Coronary artery (tissue), 2 donors: ENCODE results near the gene MCM3AP.

Experiments used
- DNase-seq: peaks from one replicate; pipeline ENCODE4 v3.0.0-alpha.2; 2017; ENCODE audit warnings: low spot score
- H3K27ac ChIP-seq, 2 donors: fragments of 200-600 bp; sonication (generic); one replicate each; pipeline ENCODE4 v1.5.1; 2016 to 2019
- H3K4me3 ChIP-seq: fragments of 200-600 bp; sonication (generic); 2 replicates; pipeline ENCODE4 v1.5.1; 2016; ENCODE audit warnings: mild to moderate bottlenecking, moderate library complexity
- TF ChIP-seq, protein P1 (sequence below): fragments of 200-600 bp; sonication (generic); IDR thresholded peaks from one replicate; pipeline ENCODE4 v1.5.1; 2019; ENCODE audit warnings: antibody characterized with exemption

Gene MCM3AP

DNA sequence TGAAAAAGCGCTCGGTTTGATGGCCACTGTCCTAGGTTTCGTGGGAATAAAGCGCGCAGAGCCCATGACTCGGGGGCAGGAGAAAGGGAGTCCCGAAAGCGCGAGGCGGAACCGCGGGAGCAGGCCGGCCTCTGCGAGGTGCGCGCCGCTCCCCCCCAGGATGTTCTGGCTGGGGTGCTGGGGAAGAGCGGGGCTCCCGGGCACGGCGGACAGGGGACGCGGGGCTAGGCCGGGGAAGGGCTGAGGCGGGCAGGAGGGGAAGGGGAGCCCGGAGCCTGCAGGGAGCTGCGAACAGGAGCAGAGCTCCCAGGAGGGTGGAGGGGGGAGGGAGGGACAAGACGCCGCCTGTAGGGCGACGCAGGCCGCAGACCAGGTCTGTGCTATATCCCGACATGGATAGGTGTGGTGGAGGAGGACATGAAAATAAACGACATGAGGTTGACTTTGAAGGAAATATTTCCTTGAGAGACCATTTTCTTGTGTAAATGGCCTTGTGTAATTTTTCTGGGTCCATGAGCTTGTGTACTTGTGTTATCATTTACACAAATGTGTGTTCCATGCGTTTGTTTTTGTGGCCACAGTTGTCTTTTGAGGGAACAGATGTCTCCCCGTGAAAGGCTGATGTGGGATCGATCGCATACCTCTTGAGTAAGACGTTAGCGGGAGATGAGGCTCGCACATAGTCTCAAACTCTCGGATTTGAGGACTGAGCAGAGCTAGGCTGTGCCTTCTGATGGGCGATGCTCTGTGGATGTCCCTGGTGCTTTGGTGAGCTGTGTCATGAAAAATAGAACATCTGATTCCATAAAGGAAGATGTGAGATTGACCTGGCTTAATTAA lies 39.9 kb upstream of the MCM3AP start:
- DNase-seq = no peak
- H3K27ac ChIP-seq = peak overlapping the region; percentile 52 to 97
- TF ChIP-seq, protein P1, sequence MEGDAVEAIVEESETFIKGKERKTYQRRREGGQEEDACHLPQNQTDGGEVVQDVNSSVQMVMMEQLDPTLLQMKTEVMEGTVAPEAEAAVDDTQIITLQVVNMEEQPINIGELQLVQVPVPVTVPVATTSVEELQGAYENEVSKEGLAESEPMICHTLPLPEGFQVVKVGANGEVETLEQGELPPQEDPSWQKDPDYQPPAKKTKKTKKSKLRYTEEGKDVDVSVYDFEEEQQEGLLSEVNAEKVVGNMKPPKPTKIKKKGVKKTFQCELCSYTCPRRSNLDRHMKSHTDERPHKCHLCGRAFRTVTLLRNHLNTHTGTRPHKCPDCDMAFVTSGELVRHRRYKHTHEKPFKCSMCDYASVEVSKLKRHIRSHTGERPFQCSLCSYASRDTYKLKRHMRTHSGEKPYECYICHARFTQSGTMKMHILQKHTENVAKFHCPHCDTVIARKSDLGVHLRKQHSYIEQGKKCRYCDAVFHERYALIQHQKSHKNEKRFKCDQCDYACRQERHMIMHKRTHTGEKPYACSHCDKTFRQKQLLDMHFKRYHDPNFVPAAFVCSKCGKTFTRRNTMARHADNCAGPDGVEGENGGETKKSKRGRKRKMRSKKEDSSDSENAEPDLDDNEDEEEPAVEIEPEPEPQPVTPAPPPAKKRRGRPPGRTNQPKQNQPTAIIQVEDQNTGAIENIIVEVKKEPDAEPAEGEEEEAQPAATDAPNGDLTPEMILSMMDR = no peak
- peak overlapping the region; percentile 85 for H3K4me3 ChIP-seq

DNA sequence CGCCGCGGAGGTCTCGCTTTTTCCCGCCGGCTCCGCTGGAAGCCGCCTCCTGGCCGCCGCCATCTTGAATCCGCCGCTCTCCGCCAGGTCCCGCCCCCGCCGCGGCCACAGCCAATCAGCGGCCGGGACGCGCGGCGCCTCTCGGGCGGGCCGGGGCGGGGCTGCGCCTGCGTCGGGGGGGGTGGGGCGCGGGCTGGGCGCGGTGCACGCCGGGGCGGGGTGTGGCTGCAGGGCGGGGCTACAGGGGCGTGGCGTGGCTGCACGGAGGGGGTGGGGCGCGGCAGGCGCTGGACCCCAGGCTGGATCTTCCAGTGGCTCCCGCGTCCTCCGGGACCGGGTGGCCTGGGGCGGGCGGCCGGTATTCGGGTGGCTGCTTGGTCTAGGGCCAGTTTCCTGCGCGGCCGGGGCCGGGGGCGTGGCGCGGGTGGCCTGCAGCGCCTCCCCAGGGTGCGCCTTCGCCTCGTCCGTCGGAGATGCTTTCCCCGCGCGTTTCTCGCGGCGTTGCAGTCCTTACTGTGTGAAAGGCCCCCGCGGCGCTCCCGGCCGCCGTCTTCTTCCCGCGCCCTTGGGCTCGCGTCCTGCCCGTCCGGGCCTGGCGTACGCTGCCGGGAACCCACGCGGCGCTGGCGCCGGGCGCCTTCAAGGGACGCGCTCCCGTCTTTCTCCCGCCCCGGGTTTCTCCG lies 39.1 kb upstream of the MCM3AP start:
- Histone ChIP-seq H3K27ac (peak overlapping the region; percentile 91 to 97), H3K4me3 (peak overlapping the region; percentile 85)
- DNase-seq = peak; percentile 90
- TF ChIP-seq, protein P1 = no peak

DNA sequence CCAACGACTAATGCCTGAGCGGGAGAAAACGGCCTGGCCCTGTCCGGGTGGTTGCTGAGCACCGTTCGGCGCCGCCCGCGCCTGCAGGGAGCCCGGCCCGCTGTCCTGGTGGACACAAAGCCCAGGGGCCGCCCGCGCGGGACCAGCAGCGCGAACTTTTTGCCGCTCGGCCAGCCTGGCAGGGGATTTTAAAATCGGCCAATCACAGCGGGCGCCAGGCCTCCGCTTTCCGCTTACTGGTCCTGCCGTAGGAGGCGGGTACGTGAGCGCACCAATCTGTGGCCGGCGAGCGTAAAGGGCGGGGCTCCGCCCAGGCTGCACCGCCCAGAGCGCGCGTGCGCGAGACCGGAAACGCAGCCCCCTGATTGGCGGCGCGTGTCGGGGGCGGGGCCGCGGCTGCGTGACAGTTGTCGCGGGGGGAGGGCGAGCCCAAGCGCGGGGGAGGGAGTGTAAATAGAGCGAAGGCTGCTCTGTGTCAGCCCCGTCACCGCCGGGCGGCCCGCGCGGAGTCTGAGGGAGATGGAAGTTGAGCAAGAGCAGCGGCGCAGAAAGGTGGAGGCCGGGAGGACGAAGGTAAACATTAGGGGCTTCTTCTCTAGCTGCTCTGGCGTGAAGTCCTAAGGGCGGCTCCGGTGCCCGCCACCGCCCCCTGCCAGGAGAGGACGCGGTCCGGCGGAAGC lies 38.4 kb upstream of the MCM3AP start, which contains the start of the genes C21orf58 and PCNT:
Gene C21orf58, minus strand, starts transcription at position 161 of the 680 bp plus-strand sequence. CDS start 1,132 bp downstream, outside the sequence.
Gene PCNT, plus strand, starts transcription at position 447 of the 680 bp plus-strand sequence. Its CDS starts 73 bp downstream, at position 520.
- Histone ChIP-seq H3K4me3 (peak within 1 kb of the TSS; percentile 85), H3K27ac (peak within 1 kb of the TSS; percentile 91 to 97)
- TF ChIP-seq, protein P1 = no peak
- DNase-seq = peak; percentile 97

DNA sequence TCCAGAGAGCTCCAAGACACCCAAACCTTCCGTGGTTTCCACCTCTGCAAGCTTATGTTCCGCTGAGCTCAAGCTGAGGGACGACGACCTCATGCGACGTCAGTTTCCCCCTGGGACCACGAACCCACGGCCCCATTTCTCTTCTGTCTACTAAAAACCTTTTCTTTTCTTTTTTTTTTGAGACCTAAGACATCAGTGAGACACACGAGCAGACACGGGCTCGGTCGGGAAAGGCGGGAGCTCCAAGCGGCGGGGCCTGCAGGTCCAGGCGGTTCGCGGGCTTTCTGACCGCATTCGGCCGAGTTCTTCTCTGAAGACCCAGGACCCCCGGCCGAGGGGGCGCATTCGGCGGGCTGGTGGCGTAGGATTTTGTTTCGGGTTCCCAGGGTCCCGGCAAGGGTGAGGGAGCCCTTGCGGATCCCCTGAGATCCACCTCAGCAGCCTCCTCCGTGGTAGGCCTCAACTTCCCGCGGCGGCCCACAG lies 37.9 kb upstream of the MCM3AP start:
- peak overlapping the region; percentile 85 for H3K4me3 ChIP-seq
- DNase-seq = no peak
- H3K27ac ChIP-seq = peak overlapping the region; percentile 15 to 91
- TF ChIP-seq, protein P1 = no peak

DNA sequence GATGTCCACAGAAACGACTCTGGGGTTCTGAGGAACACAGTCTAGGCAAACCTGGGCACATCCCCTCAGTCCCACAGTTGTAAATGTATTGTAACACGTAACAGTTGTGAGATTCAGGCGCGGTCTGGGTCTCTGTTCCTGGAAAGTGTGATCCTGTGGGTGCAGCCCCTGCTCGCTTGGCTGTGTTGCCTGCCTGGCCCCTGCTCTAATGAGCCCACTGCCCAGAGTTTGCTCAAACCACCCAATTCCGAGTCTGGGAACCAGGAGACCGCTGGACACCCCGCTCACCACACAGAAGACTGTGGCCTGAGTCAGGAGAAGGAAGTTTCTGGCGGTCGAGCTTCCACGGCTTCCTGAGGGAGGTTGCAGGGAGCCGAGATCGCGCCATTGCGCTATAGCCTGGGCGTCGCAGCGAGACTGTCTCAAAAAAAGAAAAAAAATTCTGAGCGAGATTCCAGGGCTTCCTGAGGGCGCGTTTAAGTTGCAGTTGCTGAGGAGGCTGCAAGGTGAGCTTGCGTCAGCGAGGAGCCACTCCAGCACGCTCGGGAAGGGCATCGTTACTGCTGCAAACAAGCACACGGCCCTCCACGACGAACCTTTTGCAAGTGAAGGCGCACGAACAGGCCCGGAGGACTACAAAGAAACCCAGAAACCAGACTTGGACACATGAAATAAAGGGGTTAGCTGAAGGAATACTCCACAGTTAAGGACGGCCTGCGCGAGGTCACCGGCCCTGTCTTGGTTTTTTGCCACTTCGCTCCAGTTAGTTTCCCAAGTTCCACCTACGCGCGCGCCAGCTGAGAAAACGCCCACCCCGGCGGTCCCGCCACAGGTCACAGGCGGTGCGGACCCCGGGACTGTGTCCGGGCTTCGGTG lies 37.2 kb upstream of the MCM3AP start:
- DNase-seq = no peak
- Histone ChIP-seq H3K27ac (no peak overlapping the region), H3K4me3 (peak overlapping the region; percentile 85)
- TF ChIP-seq, protein P1 = no peak

DNA sequence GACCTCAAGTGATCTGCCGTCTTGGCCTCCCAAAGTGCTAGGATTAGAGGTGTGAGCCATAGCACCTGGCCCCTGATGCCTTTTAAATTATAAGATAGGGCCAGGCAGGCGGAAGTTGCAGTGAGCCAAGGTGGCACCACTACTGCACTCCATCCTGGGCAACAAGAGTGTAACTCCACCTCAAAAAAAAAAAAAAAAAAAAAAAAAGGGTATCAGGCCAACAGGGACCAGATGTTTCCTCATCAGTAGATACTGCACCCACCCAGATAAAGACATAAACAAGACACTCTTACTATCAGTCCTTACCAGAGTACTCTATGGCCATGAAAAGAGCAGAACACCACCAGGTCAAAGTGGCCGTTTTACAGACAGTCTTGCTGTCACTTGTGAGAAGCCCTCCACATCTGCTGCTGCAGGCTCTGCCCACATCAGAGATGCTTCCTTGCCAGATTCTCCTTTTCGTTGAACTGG lies 35.0 kb upstream of the MCM3AP start:
- TF ChIP-seq, protein P1 = no peak
- no peak overlapping the region for H3K27ac ChIP-seq
- H3K4me3 ChIP-seq = no peak overlapping the region
- DNase-seq = no peak
